Neural crest cell (in vitro differentiated cells): Measurements from ENCODE around the gene CLCN3. TPM values are rescaled to one million over a fixed set of nuclear protein-coding genes. Genes with fewer than 3 reads are reported as not detected.
A peak's percentile ranks its signal among the peaks of the same experiment; 100 is the strongest.
"Not testable (repeated sequence)": the region's sequence is repeated elsewhere in the genome, so short reads cannot be mapped to it uniquely, and the experiment has no call there.

Experiments used
- DNase-seq: peaks from one replicate; pipeline ENCODE4 v3.0.0; 2021; ENCODE audit warnings: low read depth, mixed read lengths, low spot score
- H3K27ac Mint-ChIP-seq: one replicate; pipeline ENCODE4 v1.8.0; 2021; ENCODE audit warnings: mild to moderate bottlenecking, mixed read lengths; ENCODE audit not compliant: unreplicated experiment
- H3K27me3 Mint-ChIP-seq: 2 replicates; pipeline ENCODE4 v1.8.0; 2021; ENCODE audit warnings: low read depth, mild to moderate bottlenecking, mixed read lengths
- H3K36me3 Mint-ChIP-seq: 2 replicates; pipeline ENCODE4 v1.8.0; 2021; ENCODE audit warnings: low read depth, mild to moderate bottlenecking, mixed read lengths
- H3K4me1 Mint-ChIP-seq: 2 replicates; pipeline ENCODE4 v1.8.0; 2021; ENCODE audit warnings: mixed read lengths
- H3K4me3 Mint-ChIP-seq: one replicate; pipeline ENCODE4 v1.8.0; 2021; ENCODE audit warnings: mild to moderate bottlenecking, mixed read lengths
- H3K9me3 Mint-ChIP-seq: 2 replicates; pipeline ENCODE4 v1.8.0; 2021; ENCODE audit warnings: mixed read lengths
- total RNA-seq: library from RNA; stranded (reverse); gene quantifications from 2 replicates; pipeline ENCODE4 v1.2.1, GENCODE V29; 2021
- TF ChIP-seq, protein P1 (sequence below): fragments of 200-600 bp; sonication (generic); conservative IDR thresholded peaks from 2 replicates; pipeline ENCODE4 v1.5.0; 2021; ENCODE audit warnings: antibody characterized with exemption, mild to moderate bottlenecking

Gene CLCN3
- total RNA-seq, 1 donor from 2014 or later = 38.0 TPM

DNA sequence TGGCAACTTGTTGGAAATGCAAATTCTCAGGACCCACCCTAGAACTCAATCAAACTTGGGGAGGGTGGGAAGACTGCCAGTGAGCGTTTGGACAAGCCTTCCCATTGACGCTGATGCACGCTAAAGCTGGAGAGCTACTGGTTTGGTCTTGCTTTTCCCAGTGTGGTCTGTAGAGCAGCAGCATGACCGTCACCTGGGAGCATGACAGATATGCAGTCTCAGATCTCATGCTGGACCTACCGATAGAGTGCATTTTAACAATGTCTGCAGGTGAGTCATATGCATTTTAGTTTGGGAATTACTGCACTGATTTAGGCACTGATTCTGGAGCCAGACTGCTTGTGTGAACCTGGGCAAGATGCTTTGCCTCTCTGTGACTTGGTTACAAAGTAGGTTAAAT lies 110.2 kb downstream of the CLCN3 start:
- no peaks in the 10 kb centered on the region for H3K27me3 Mint-ChIP-seq
- H3K4me1 Mint-ChIP-seq = no peaks in the 10 kb centered on the region

DNA sequence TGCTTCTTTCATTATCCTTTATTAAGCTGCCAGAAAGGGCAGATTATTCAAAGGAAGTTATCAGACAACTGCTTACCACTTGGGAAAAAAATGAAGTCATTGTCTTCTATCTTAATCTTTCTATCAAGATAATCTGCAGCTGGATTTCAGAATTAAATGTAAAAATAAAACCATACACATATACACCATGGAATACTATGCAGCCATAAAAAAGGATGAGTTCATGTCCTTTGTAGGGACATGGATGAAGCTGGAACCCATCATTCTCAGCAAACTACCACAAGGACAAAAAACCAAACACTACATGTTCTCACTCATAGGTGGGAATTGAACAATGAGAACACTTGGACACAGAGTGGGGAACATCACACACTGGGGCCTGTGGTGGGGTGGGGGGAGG lies 118.2 kb downstream of the CLCN3 start:
- H3K36me3 Mint-ChIP-seq = peaks cover 22% of the 10 kb centered on the region
- not testable (repeated sequence) for H3K9me3 Mint-ChIP-seq, H3K27me3 Mint-ChIP-seq, DNase-seq, H3K4me3 Mint-ChIP-seq, H3K4me1 Mint-ChIP-seq, H3K27ac Mint-ChIP-seq

More for the DNA sequence above, 110.2 kb downstream of the CLCN3 start:
- Mint-ChIP-seq H3K36me3 (peaks cover 21% of the 10 kb centered on the region), H3K4me3 (no peak overlapping the region), H3K9me3 (no peaks in the 10 kb centered on the region), H3K27ac (no peak overlapping the region)
- DNase-seq = no peak
- TF ChIP-seq, protein P1, sequence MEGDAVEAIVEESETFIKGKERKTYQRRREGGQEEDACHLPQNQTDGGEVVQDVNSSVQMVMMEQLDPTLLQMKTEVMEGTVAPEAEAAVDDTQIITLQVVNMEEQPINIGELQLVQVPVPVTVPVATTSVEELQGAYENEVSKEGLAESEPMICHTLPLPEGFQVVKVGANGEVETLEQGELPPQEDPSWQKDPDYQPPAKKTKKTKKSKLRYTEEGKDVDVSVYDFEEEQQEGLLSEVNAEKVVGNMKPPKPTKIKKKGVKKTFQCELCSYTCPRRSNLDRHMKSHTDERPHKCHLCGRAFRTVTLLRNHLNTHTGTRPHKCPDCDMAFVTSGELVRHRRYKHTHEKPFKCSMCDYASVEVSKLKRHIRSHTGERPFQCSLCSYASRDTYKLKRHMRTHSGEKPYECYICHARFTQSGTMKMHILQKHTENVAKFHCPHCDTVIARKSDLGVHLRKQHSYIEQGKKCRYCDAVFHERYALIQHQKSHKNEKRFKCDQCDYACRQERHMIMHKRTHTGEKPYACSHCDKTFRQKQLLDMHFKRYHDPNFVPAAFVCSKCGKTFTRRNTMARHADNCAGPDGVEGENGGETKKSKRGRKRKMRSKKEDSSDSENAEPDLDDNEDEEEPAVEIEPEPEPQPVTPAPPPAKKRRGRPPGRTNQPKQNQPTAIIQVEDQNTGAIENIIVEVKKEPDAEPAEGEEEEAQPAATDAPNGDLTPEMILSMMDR = no peak

DNA sequence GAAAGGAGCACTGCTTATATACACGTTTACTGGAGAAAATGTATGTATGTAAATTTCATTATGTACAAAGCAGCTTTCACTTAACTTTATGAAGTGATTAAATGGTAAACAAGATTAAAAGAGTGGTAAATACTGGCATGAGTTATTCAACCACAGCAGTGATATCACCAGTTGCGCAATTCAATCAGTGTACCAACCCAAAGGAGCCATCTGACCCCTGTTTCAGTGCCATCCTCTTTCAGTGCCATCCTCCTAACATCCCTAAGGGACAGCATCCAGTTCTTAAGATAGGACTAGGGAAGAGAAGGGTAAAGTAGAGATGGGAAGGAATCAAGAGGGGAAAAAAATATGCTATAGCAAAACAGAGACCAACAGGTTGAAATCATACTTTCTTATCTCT lies 121.2 kb downstream of the CLCN3 start:
- TF ChIP-seq, protein P1 = no peak
- Mint-ChIP-seq H3K27ac (no peak overlapping the region), H3K9me3 (no peaks in the 10 kb centered on the region), H3K36me3 (peaks cover 13% of the 10 kb centered on the region), H3K4me3 (no peak overlapping the region), H3K27me3 (no peaks in the 10 kb centered on the region), H3K4me1 (no peaks in the 10 kb centered on the region)
- no peak for DNase-seq

DNA sequence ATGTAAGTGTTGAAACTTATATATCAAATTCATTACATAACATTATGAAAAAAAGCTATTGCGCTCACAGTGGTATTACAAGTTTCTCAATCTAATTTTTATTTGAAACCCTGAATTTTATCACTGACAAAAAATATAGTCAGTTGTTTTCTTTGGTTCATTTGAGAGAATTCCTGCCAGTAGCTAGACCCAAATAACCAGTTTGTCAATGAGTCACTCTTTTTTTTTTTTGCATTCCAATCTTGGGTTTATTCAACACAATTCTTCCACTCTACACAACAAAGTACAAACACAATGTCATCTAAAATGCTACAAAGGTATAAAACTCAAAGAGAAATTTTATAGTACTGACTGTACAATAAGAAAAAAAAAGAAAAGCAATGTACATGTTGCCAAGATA lies 124.2 kb downstream of the CLCN3 start:
- Mint-ChIP-seq H3K9me3 (no peaks in the 10 kb centered on the region), H3K27me3 (no peaks in the 10 kb centered on the region), H3K4me1 (no peaks in the 10 kb centered on the region), H3K27ac (no peak overlapping the region), H3K4me3 (no peak overlapping the region), H3K36me3 (peaks cover 2% of the 10 kb centered on the region)
- DNase-seq = no peak
- TF ChIP-seq, protein P1 = no peak

DNA sequence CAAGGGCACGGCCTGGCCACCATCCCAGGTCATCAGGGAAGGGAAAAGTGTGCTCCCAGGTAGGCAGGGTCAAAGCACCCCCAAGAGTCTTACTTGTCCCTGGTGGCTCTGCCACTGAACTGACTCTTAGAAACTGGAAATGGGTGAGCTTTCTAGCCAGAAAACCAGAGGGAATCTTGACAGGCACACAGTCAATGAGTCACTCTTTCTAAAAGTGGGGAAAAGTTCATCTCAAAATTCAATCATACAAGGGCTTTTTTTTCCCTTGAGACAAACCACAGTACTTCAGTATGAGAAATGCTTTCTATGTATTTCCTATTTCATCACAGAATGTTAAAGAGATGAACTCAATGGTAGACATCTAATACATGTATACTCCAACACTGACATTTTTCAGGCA lies 124.9 kb downstream of the CLCN3 start:
- Mint-ChIP-seq H3K4me1 (no peaks in the 10 kb centered on the region), H3K27ac (no peak overlapping the region), H3K27me3 (no peaks in the 10 kb centered on the region), H3K4me3 (no peak overlapping the region), H3K36me3 (peaks cover 2% of the 10 kb centered on the region), H3K9me3 (no peaks in the 10 kb centered on the region)
- no peak for DNase-seq
- TF ChIP-seq, protein P1 = no peak

DNA sequence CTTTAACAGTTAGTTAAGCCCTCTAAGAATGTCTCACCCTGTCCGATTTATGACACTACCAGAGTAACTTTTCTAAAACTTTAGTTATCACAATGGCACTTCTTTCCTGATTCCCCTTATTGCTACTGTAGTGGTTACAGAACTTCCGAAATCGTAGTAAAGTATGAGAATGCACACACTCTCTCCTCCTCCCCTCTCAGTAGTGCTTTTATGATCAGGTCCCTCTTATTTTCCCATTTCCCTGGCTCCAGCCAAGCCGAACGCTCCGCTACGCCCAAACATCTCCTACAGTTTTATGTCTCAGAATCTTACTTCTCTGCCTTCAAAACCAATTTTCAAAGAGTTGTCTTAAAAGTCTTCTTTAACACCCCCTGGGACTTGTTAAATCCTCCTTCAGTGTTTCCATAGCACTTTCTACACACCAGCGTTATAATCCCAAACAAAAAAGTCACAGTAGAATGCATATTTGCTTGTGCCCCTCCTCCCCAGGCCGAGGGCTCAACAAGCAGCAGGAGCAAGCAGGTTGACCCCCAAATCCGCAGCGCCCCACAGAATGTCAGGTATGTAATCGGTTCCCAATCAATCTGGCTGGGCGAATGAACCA lies 136.7 kb downstream of the CLCN3 start:
- DNase-seq = no peak
- Mint-ChIP-seq H3K36me3 (no peaks in the 10 kb centered on the region), H3K4me1 (peaks cover 24% of the 10 kb centered on the region), H3K27ac (peak overlapping the region; percentile 74), H3K27me3 (peaks cover 10% of the 10 kb centered on the region), H3K9me3 (no peaks in the 10 kb centered on the region), H3K4me3 (peak overlapping the region; percentile 92)
- TF ChIP-seq, protein P1 = no peak
